GM23338 (cell line): ENCODE measurements around the gene ESYT2. TPM values are rescaled to one million over a fixed set of nuclear protein-coding genes. Genes with fewer than 3 reads are reported as not detected.

Source experiments
- ATAC-seq: fragments of 200-7000 bp; cut with Tn5 transposase; 3 replicates; pipeline ENCODE4 v1.9.1; 2020
- DNase-seq: peaks from one replicate; pipeline ENCODE4 v3.0.0-alpha.2; 2015; ENCODE audit warnings: low spot score
- H2AFZ ChIP-seq: fragments of 200-600 bp; sonication (generic); 2 replicates; pipeline ENCODE4 v1.8.0; 2016; ENCODE audit warnings: antibody characterized with exemption, mild to moderate bottlenecking, moderate library complexity
- H3F3A ChIP-seq: fragments of 200-600 bp; sonication (generic); replicated peaks from 2 replicates; pipeline ENCODE4 v1.8.0; 2017; ENCODE audit warnings: antibody characterized with exemption, mixed run types, low read depth
- H3K27ac ChIP-seq: fragments of 200-600 bp; sonication (generic); 2 replicates; pipeline ENCODE4 v1.6.1; 2016; ENCODE audit warnings: low read depth
- H3K27me3 ChIP-seq: fragments of 200-600 bp; sonication (generic); 2 replicates; pipeline ENCODE4 v1.8.0; 2016; ENCODE audit warnings: mild to moderate bottlenecking, mixed run types, moderate library complexity; ENCODE audit not compliant: insufficient read depth
- H3K36me3 ChIP-seq: fragments of 200-600 bp; sonication (generic); 2 replicates; pipeline ENCODE4 v1.8.0; 2016; ENCODE audit warnings: mild to moderate bottlenecking; ENCODE audit not compliant: insufficient read depth
- H3K4me1 ChIP-seq: fragments of 200-600 bp; sonication (generic); 2 replicates; pipeline ENCODE4 v1.8.0; 2016; ENCODE audit warnings: mild to moderate bottlenecking, moderate library complexity; ENCODE audit not compliant: insufficient read depth
- H3K4me2 ChIP-seq: fragments of 200-600 bp; sonication (generic); 2 replicates; pipeline ENCODE4 v1.7.1; 2017; ENCODE audit warnings: mixed run types
- H3K4me3 ChIP-seq: fragments of 200-600 bp; sonication (generic); 2 replicates; pipeline ENCODE4 v1.6.1; 2016; ENCODE audit warnings: mixed run types
- H3K79me2 ChIP-seq: fragments of 200-600 bp; sonication (generic); replicated peaks from 2 replicates; pipeline ENCODE4 v1.8.0; 2017; ENCODE audit warnings: mild to moderate bottlenecking; ENCODE audit not compliant: insufficient read depth
- H3K9me2 ChIP-seq: fragments of 200-600 bp; sonication (generic); 2 replicates; pipeline ENCODE4 v1.8.0; 2017; ENCODE audit not compliant: insufficient read depth
- H4K20me1 ChIP-seq: fragments of 200-600 bp; sonication (generic); replicated peaks from 2 replicates; pipeline ENCODE4 v1.8.0; 2017; ENCODE audit warnings: mild to moderate bottlenecking; ENCODE audit not compliant: insufficient read depth
- H3K27ac Mint-ChIP-seq: 2 replicates; pipeline ENCODE4 v1.8.0; 2020; ENCODE audit warnings: inconsistent platforms, mild to moderate bottlenecking, moderate library complexity, mixed read lengths
- H3K27me3 Mint-ChIP-seq: 3 replicates; pipeline ENCODE4 v1.8.0; 2022; ENCODE audit warnings: low read depth, mild to moderate bottlenecking, moderate library complexity, mixed read lengths, inconsistent platforms; ENCODE audit not compliant: insufficient read depth, poor library complexity
- H3K36me3 Mint-ChIP-seq: 3 replicates; pipeline ENCODE4 v1.8.0; 2021; ENCODE audit warnings: low read depth, mild to moderate bottlenecking, inconsistent platforms, moderate library complexity, mixed read lengths
- H3K4me1 Mint-ChIP-seq: 3 replicates; pipeline ENCODE4 v1.8.0; 2020; ENCODE audit warnings: mild to moderate bottlenecking, inconsistent platforms, mixed read lengths
- H3K4me3 Mint-ChIP-seq: 3 replicates; pipeline ENCODE4 v1.8.0; 2021; ENCODE audit warnings: moderate library complexity, mild to moderate bottlenecking, inconsistent platforms, mixed read lengths
- H3K9me3 Mint-ChIP-seq: 3 replicates; pipeline ENCODE4 v1.8.0; 2020; ENCODE audit warnings: moderate library complexity, mild to moderate bottlenecking, inconsistent platforms, mixed read lengths
- CREB1 ChIP-seq: fragments of 250-450 bp; sonication (Bioruptor Pico); IDR thresholded peaks from 2 replicates; pipeline ENCODE4 v1.5.0; 2020; ENCODE audit warnings: low read depth, mild to moderate bottlenecking, moderate library complexity
- CTCF ChIP-seq, 2 experiments: fragments of 200-600 bp in 1 of 2; sonication (generic) in 1 of 2; conservative IDR thresholded peaks; 2 replicates each; pipeline versions ENCODE4 v1.5.1 to v1.6.1; 2016 to 2017; ENCODE audit warnings: antibody characterized with exemption in 2 of 2, low read depth in 2 of 2, mild to moderate bottlenecking in 2 of 2, moderate library complexity in 1 of 2
- ETS1 ChIP-seq: IDR thresholded peaks from 2 replicates; pipeline ENCODE4 v1.6.1; 2016; ENCODE audit warnings: antibody characterized with exemption
- EZH2 ChIP-seq: fragments of 200-600 bp; sonication (generic); IDR thresholded peaks from one replicate; pipeline ENCODE4 v1.8.0; 2017; ENCODE audit warnings: antibody characterized with exemption, mild to moderate bottlenecking, low read depth; ENCODE audit not compliant: unreplicated experiment
- EZH2phosphoT487 ChIP-seq: fragments of 200-600 bp; sonication (generic); IDR thresholded peaks from one replicate; pipeline ENCODE4 v1.8.1; 2018; ENCODE audit warnings: antibody characterized with exemption; ENCODE audit not compliant: unreplicated experiment
- REST ChIP-seq: IDR thresholded peaks from one replicate; pipeline ENCODE4 v1.6.1; 2018; ENCODE audit warnings: antibody characterized with exemption; ENCODE audit not compliant: unreplicated experiment
- ZNF114 ChIP-seq: fragments of 250-450 bp; sonication (Bioruptor Pico); IDR thresholded peaks from 2 replicates; pipeline ENCODE4 v1.5.0; 2020; ENCODE audit warnings: mild to moderate bottlenecking, moderate library complexity
- polyA plus RNA-seq: library from polyadenylated mRNA; unstranded; fragments of >200 nt; fragmentation: Nextera tagmentation; extraction: Ambion mirVana; gene quantifications from 2 replicates; pipeline ENCODE4 v1.2.1, GENCODE V29; 2016
- total RNA-seq: library from RNA; depleted of rRNA; stranded (reverse); fragments of >200 nt; shearing (Covaris generic); gene quantifications from 2 replicates; pipeline ENCODE4 v1.2.3, GENCODE V29; 2014

The ESYT2 gene
- total and polyA plus RNA-seq, 2 experiments from 2014 or later, result 9.6 to 52.7 TPM

- no peak for ATAC-seq
- Mint-ChIP-seq H3K4me1 (no peaks in the 10 kb centered on the region), H3K27ac (no peak overlapping the region), H3K4me3 (no peak overlapping the region), H3K9me3 (no peaks in the 10 kb centered on the region), H3K36me3 (peaks cover 39% of the 10 kb centered on the region), H3K27me3 (no peaks in the 10 kb centered on the region)
- Histone ChIP-seq H3K4me2 (no peak overlapping the region), H3F3A (no peaks in the 10 kb centered on the region), H3K27ac (no peak overlapping the region), H3K4me3 (no peak overlapping the region), H3K79me2 (peaks cover 9% of the 10 kb centered on the region; the same call in 1 of the 2 replicates), H2AFZ (no peak overlapping the region), H3K9me2 (no peaks in the 10 kb centered on the region), H3K36me3 (peaks cover 8% of the 10 kb centered on the region; the same call in 1 of the 2 replicates), H4K20me1 (no peaks in the 10 kb centered on the region; the same call in 1 of the 2 replicates), H3K4me1 (no peaks in the 10 kb centered on the region), H3K27me3 (no peaks in the 10 kb centered on the region)
- TF ChIP-seq EZH2 (no peak), ZNF114 (no peak), ETS1 (no peak), CTCF (conservative IDR thresholded peaks at IDR 0.05; ENCODE audit: low read depth in 2 of 2) (no peak)
- DNase-seq, result no peak
These were observed 34.0 kb downstream of the ESYT2 start for GRCh38 chr7:158795272-158795671.

- no peaks in the 10 kb centered on the region for H3K4me1 Mint-ChIP-seq
- H4K20me1 ChIP-seq, result no peaks in the 10 kb centered on the region
These were observed 38.2 kb downstream of the ESYT2 start for GRCh38 chr7:158791107-158791506.

GRCh38 chr7:158789842-158790241 is 39.5 kb downstream of the ESYT2 start:
- Histone ChIP-seq H3F3A (no peaks in the 10 kb centered on the region), H3K4me2 (no peak overlapping the region), H3K27ac (no peak overlapping the region), H4K20me1 (0 out of 2 replicates have a peak, but pooled peaks cover under 1% of the 10 kb centered on the region), H2AFZ (no peak overlapping the region), H3K4me3 (no peak overlapping the region), H3K4me1 (no peaks in the 10 kb centered on the region), H3K27me3 (no peaks in the 10 kb centered on the region), H3K36me3 (no peaks in the 10 kb centered on the region; the same call in 1 of the 2 replicates), H3K79me2 (no peaks in the 10 kb centered on the region), H3K9me2 (no peaks in the 10 kb centered on the region)
- Mint-ChIP-seq H3K9me3 (no peaks in the 10 kb centered on the region), H3K36me3 (peaks cover 33% of the 10 kb centered on the region; the same call in 2 of the 3 replicates), H3K27me3 (peaks cover 2% of the 10 kb centered on the region), H3K27ac (no peak overlapping the region), H3K4me1 (no peaks in the 10 kb centered on the region), H3K4me3 (no peak overlapping the region)
- DNase-seq (peak; percentile 29), ATAC-seq (peak; percentile 91)
- no peak for TF ChIP-seq EZH2
- TF ChIP-seq CTCF (conservative IDR thresholded peaks at IDR 0.05; ENCODE audit: low read depth in 2 of 2), result no peak
- TF ChIP-seq REST, result no peak
- TF ChIP-seq EZH2phosphoT487, result no peak

More at GRCh38 chr7:158791107-158791506, 38.2 kb downstream of the ESYT2 start:
- Mint-ChIP-seq H3K9me3 (no peaks in the 10 kb centered on the region), H3K36me3 (peaks cover 36% of the 10 kb centered on the region; the same call in 2 of the 3 replicates), H3K27me3 (peaks cover 2% of the 10 kb centered on the region), H3K27ac (no peak overlapping the region), H3K4me3 (no peak overlapping the region)
- no peaks in the 10 kb centered on the region for H3K79me2 ChIP-seq
- H3K9me2 ChIP-seq, result no peaks in the 10 kb centered on the region
- H2AFZ ChIP-seq, result no peak overlapping the region
- no peaks in the 10 kb centered on the region for H3K27me3 ChIP-seq
- no peak overlapping the region for H3K27ac ChIP-seq
- H3K4me3 ChIP-seq, result no peak overlapping the region
- H3F3A ChIP-seq, result no peaks in the 10 kb centered on the region
- H3K4me2 ChIP-seq, result no peak overlapping the region
- H3K4me1 ChIP-seq, result no peaks in the 10 kb centered on the region
- no peak for TF ChIP-seq CREB1 (CRISPR knock-in tag)
- DNase-seq (no peak), ATAC-seq (no peak)
- no peaks in the 10 kb centered on the region; the same call in 1 of the 2 replicates for H3K36me3 ChIP-seq
